Ectodermal cell (in vitro differentiated cells): Measurements from ENCODE around the gene CDR2L.

Source experiments
- H3K27ac ChIP-seq: 2 replicates; pipeline ENCODE4 v1.7.0; 2013; ENCODE audit warnings: mild to moderate bottlenecking, low read depth, low read length; ENCODE audit not compliant: insufficient read depth, poor library complexity, severe bottlenecking
- H3K27me3 ChIP-seq: 2 replicates; pipeline ENCODE4 v1.7.0; 2013; ENCODE audit warnings: mild to moderate bottlenecking, low read length; ENCODE audit not compliant: insufficient read depth, control insufficient read depth, poor library complexity, severe bottlenecking
- H3K36me3 ChIP-seq: one replicate; pipeline ENCODE4 v1.7.0; 2013; ENCODE audit warnings: low read length; ENCODE audit not compliant: control insufficient read depth, insufficient read depth
- H3K4me1 ChIP-seq: one replicate; pipeline ENCODE4 v1.7.0; 2013; ENCODE audit warnings: low read length; ENCODE audit not compliant: control insufficient read depth, insufficient read depth
- H3K4me3 ChIP-seq: 2 replicates; pipeline ENCODE4 v1.7.0; 2013; ENCODE audit warnings: low read depth, low read length, control low read depth; ENCODE audit not compliant: insufficient read depth
- H3K9me3 ChIP-seq: 2 replicates; pipeline ENCODE4 v1.7.0; 2013; ENCODE audit warnings: mild to moderate bottlenecking, low read length, moderate library complexity; ENCODE audit not compliant: control insufficient read depth
- WGBS, 2 experiments: methylation state at CpG; one replicate each; pipeline ENCODE4 v1.1.7; 2013; ENCODE audit warnings: missing lambda C conversion rate in 2 of 2; 5-methylcytosine and 5-hydroxymethylcytosine counted together

Gene CDR2L

GRCh38 chr17:75049706-75050105, 62.3 kb downstream of the CDR2L start:
- no peak overlapping the region for H3K27ac ChIP-seq
- H3K4me3 ChIP-seq: no peak overlapping the region
- no peaks in the 10 kb centered on the region for H3K27me3 ChIP-seq
- no peaks in the 10 kb centered on the region for H3K9me3 ChIP-seq
- H3K36me3 ChIP-seq: peaks cover 11% of the 10 kb centered on the region
- peaks cover 5% of the 10 kb centered on the region for H3K4me1 ChIP-seq

- peaks cover 5% of the 10 kb centered on the region for H3K4me1 ChIP-seq
- H3K27ac ChIP-seq: no peak overlapping the region
- peaks cover 11% of the 10 kb centered on the region for H3K36me3 ChIP-seq
- H3K4me3 ChIP-seq: no peak overlapping the region
- 95 to 96% methylated on average over 2 of the region's 2 CpGs for WGBS, 2 experiments
- H3K27me3 ChIP-seq: no peaks in the 10 kb centered on the region
- H3K9me3 ChIP-seq: no peaks in the 10 kb centered on the region
Measured at GRCh38 chr17:75051941-75052340, 64.5 kb downstream of the CDR2L start.
